ENCODE data around the gene MYO16.

MYO16 gene

GRCh38 chr13:109163037-109163379 lies 533.6 kb downstream of the MYO16 start:
- no peak overlapping the region for H3K27ac ChIP-seq (ENCODE audit: extremely low read depth, low read depth, low read length)
- TF ChIP-seq, protein P1, sequence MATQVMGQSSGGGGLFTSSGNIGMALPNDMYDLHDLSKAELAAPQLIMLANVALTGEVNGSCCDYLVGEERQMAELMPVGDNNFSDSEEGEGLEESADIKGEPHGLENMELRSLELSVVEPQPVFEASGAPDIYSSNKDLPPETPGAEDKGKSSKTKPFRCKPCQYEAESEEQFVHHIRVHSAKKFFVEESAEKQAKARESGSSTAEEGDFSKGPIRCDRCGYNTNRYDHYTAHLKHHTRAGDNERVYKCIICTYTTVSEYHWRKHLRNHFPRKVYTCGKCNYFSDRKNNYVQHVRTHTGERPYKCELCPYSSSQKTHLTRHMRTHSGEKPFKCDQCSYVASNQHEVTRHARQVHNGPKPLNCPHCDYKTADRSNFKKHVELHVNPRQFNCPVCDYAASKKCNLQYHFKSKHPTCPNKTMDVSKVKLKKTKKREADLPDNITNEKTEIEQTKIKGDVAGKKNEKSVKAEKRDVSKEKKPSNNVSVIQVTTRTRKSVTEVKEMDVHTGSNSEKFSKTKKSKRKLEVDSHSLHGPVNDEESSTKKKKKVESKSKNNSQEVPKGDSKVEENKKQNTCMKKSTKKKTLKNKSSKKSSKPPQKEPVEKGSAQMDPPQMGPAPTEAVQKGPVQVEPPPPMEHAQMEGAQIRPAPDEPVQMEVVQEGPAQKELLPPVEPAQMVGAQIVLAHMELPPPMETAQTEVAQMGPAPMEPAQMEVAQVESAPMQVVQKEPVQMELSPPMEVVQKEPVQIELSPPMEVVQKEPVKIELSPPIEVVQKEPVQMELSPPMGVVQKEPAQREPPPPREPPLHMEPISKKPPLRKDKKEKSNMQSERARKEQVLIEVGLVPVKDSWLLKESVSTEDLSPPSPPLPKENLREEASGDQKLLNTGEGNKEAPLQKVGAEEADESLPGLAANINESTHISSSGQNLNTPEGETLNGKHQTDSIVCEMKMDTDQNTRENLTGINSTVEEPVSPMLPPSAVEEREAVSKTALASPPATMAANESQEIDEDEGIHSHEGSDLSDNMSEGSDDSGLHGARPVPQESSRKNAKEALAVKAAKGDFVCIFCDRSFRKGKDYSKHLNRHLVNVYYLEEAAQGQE (tag by site-specific recombination; IDR thresholded peaks at IDR 0.05), result peak; percentile 54; the same call in 1 of the 2 replicates
- TF ChIP-seq REPIN1 (tag by site-specific recombination; IDR thresholded peaks at IDR 0.05; ENCODE audit: low read depth), result no peak
- no peaks in the 10 kb centered on the region for H3K4me1 ChIP-seq (ENCODE audit: control insufficient read depth, insufficient read depth, low read length)
- no peaks in the 10 kb centered on the region for H3K36me3 ChIP-seq (ENCODE audit: control insufficient read depth in 2 of 2, insufficient read depth in 1 of 2, low read length in 2 of 2)
- no peak overlapping the region for H3K4me3 ChIP-seq (ENCODE audit: low read depth, low read length)
- CTCF ChIA-PET, result no interaction called here
- H3K9me3 ChIP-seq (ENCODE audit: control insufficient read depth, insufficient read depth, low read depth, low read length), result no peaks in the 10 kb centered on the region
- POLR2A ChIA-PET, result no interaction called here

DNA sequence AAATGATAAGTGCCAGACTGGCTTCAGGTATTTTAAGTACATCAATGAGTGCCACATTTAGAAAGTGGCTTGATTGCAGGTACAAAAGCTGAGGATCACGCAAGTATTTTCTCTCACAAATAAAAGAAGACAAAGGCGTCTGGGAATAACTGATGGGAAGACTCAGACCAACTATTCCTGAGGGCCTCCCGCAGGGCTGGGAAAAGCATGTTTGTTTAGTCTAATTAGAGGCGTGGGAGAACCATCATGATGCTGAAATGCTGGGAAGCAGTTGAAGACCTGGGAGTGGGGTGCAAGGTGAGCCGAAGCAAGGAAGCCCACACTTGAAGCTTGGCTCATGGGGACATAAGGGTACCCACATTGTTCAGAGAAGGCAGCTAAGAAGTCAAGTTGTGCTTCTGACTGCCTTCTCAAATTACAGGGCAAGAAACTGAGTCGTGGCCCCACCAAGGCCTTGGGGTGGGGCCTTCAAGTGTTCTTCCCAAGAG lies 536.0 kb downstream of the MYO16 start:
- H3K4me1 ChIP-seq (ENCODE audit: control insufficient read depth, insufficient read depth, low read length), result no peaks in the 10 kb centered on the region
- H3K9me3 ChIP-seq (ENCODE audit: control insufficient read depth, insufficient read depth, low read depth, low read length), result no peaks in the 10 kb centered on the region
- no peak for TF ChIP-seq ZNF660 (tag by site-specific recombination; IDR thresholded peaks at IDR 0.05)
- TF ChIP-seq, protein P1 (tag by site-specific recombination; IDR thresholded peaks at IDR 0.05), result no peak
- no peak for TF ChIP-seq ZNF792 (tag by site-specific recombination; IDR thresholded peaks at IDR 0.05)
- TF ChIP-seq, protein P2, sequence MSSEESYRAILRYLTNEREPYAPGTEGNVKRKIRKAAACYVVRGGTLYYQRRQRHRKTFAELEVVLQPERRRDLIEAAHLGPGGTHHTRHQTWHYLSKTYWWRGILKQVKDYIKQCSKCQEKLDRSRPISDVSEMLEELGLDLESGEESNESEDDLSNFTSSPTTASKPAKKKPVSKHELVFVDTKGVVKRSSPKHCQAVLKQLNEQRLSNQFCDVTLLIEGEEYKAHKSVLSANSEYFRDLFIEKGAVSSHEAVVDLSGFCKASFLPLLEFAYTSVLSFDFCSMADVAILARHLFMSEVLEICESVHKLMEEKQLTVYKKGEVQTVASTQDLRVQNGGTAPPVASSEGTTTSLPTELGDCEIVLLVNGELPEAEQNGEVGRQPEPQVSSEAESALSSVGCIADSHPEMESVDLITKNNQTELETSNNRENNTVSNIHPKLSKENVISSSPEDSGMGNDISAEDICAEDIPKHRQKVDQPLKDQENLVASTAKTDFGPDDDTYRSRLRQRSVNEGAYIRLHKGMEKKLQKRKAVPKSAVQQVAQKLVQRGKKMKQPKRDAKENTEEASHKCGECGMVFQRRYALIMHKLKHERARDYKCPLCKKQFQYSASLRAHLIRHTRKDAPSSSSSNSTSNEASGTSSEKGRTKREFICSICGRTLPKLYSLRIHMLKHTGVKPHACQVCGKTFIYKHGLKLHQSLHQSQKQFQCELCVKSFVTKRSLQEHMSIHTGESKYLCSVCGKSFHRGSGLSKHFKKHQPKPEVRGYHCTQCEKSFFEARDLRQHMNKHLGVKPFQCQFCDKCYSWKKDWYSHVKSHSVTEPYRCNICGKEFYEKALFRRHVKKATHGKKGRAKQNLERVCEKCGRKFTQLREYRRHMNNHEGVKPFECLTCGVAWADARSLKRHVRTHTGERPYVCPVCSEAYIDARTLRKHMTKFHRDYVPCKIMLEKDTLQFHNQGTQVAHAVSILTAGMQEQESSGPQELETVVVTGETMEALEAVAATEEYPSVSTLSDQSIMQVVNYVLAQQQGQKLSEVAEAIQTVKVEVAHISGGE (tag by site-specific recombination; conservative IDR thresholded peaks at IDR 0.05; ENCODE audit: low read depth), result no peak
- TF ChIP-seq, protein P3, sequence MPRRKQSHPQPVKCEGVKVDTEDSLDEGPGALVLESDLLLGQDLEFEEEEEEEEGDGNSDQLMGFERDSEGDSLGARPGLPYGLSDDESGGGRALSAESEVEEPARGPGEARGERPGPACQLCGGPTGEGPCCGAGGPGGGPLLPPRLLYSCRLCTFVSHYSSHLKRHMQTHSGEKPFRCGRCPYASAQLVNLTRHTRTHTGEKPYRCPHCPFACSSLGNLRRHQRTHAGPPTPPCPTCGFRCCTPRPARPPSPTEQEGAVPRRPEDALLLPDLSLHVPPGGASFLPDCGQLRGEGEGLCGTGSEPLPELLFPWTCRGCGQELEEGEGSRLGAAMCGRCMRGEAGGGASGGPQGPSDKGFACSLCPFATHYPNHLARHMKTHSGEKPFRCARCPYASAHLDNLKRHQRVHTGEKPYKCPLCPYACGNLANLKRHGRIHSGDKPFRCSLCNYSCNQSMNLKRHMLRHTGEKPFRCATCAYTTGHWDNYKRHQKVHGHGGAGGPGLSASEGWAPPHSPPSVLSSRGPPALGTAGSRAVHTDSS (tag by site-specific recombination; IDR thresholded peaks at IDR 0.05), result no peak
- no peak for TF ChIP-seq ZSCAN16 (tag by site-specific recombination; IDR thresholded peaks at IDR 0.05)
- TF ChIP-seq MEIS1 (CRISPR knock-in tag; IDR thresholded peaks at IDR 0.05; ENCODE audit: borderline replicate concordance), result no peak
- TF ChIP-seq GLIS1 (tag by site-specific recombination; IDR thresholded peaks at IDR 0.05), result no peak
- TF ChIP-seq ZNF529 (tag by site-specific recombination; IDR thresholded peaks at IDR 0.05; ENCODE audit: insufficient replicate concordance), result no peak
- no peak for TF ChIP-seq ZNF596 (tag by site-specific recombination; IDR thresholded peaks at IDR 0.05)
- TF ChIP-seq HOXD13 (CRISPR knock-in tag; IDR thresholded peaks at IDR 0.05; ENCODE audit: borderline replicate concordance), result no peak
- no peak for TF ChIP-seq ZNF140 (tag by site-specific recombination; IDR thresholded peaks at IDR 0.05)
- no peak for TF ChIP-seq ZNF175 (tag by site-specific recombination; IDR thresholded peaks at IDR 0.05)
- no peak for TF ChIP-seq ZNF404 (tag by site-specific recombination; IDR thresholded peaks at IDR 0.05)
- TF ChIP-seq ZNF121 (tag by site-specific recombination; IDR thresholded peaks at IDR 0.05), result no peak
- TF ChIP-seq ZNF701 (tag by site-specific recombination; IDR thresholded peaks at IDR 0.05), result no peak
- POLR2A ChIA-PET, result no interaction called here
- no peak overlapping the region for H3K4me3 ChIP-seq (ENCODE audit: low read depth, low read length)
- no peaks in the 10 kb centered on the region for H3K36me3 ChIP-seq (ENCODE audit: control insufficient read depth in 2 of 2, insufficient read depth in 1 of 2, low read length in 2 of 2)
- H3K27ac ChIP-seq (ENCODE audit: extremely low read depth, low read depth, low read length), result no peak overlapping the region
- CTCF ChIA-PET, result no interaction called here

Measured in HEK293 (cell line).